ENCODE results near the gene FUS.

Gene FUS

GRCh38 chr16:31225193-31225592 lies 45.3 kb downstream of the FUS start:
- DNase-seq, result no peak

GRCh38 chr16:31228206-31228605 lies 48.3 kb downstream of the FUS start:
- no peak for DNase-seq

- DNase-seq, result no peak
Measured at GRCh38 chr16:31229501-31229900, 49.6 kb downstream of the FUS start.

- no peak for DNase-seq
Measured at GRCh38 chr16:31238041-31238440, 58.1 kb downstream of the FUS start.

Data from anterior cingulate cortex (tissue), 58 donors.